Spleen (tissue), 11 donors: ENCODE results near the gene DPH6. TPM values are rescaled to one million over a fixed set of nuclear protein-coding genes. Genes with fewer than 3 reads are reported as not detected.

Source experiments
- DNase-seq: peaks from one replicate; pipeline ENCODE4 v3.0.0-alpha.2; 2020
- H3K27ac ChIP-seq, 8 donors: fragments of 200-600 bp; sonication (generic) in 7 of 8; 1 replicate in 4 of 8; 2 replicates in 4 of 8; pipeline versions ENCODE4 v1.5.0 to v1.8.0; 2016 to 2021; ENCODE audit warnings: inconsistent platforms in 4 of 8, mild to moderate bottlenecking in 4 of 8, moderate library complexity in 1 of 8
- H3K27me3 ChIP-seq, 7 donors: fragments of 200-600 bp; sonication (generic) in 6 of 7; replicated peaks in 1 of 7; 1 replicate in 4 of 7; 2 replicates in 3 of 7; pipeline versions ENCODE4 v1.5.0 to v1.8.0; 2016 to 2021; ENCODE audit warnings: inconsistent platforms in 3 of 7, mild to moderate bottlenecking in 1 of 7
- H3K36me3 ChIP-seq, 6 donors: fragments of 200-600 bp; sonication (generic) in 5 of 6; 1 replicate in 4 of 6; 2 replicates in 2 of 6; pipeline versions ENCODE4 v1.5.0 to v1.8.0; 2016 to 2021; ENCODE audit warnings: inconsistent platforms in 2 of 6
- H3K4me1 ChIP-seq, 6 donors: fragments of 200-600 bp; sonication (generic) in 5 of 6; 1 replicate in 3 of 6; 2 replicates in 3 of 6; pipeline versions ENCODE4 v1.5.0 to v1.8.0; 2016 to 2021; ENCODE audit warnings: inconsistent platforms in 3 of 6
- H3K4me3 ChIP-seq, 8 donors: fragments of 200-600 bp; sonication (generic) in 7 of 8; 1 replicate in 4 of 8; 2 replicates in 4 of 8; pipeline versions ENCODE4 v1.5.0 to v1.8.0; 2016 to 2021; ENCODE audit warnings: inconsistent platforms in 4 of 8, mild to moderate bottlenecking in 4 of 8, moderate library complexity in 2 of 8
- H3K9me3 ChIP-seq, 8 donors: fragments of 200-600 bp; sonication (generic) in 7 of 8; 1 replicate in 4 of 8; 2 replicates in 4 of 8; pipeline versions ENCODE4 v1.5.0 to v1.8.0; 2016 to 2021; ENCODE audit warnings: inconsistent platforms in 4 of 8
- POLR2A ChIP-seq, 3 donors: fragments of 450-650 bp; IDR thresholded peaks; one replicate each; pipeline ENCODE4 v1.5.1; 2017; ENCODE audit warnings: antibody characterized with exemption in 3 of 3, mild to moderate bottlenecking in 1 of 3
- POLR2AphosphoS5 ChIP-seq, 3 donors: sonication (generic); formaldehyde crosslinking; IDR thresholded peaks; one replicate each; pipeline ENCODE4 v1.5.1; 2017; ENCODE audit warnings: antibody characterized with exemption in 3 of 3
- WGBS, 5 donors: extraction: QIAGEN DNeasy Blood & Tissue Kit in 3 of 5; methylation state at CpG; one replicate each; pipeline versions ENCODE4 v1.1.5 to v1.1.7; 2013 to 2018; 5-methylcytosine and 5-hydroxymethylcytosine counted together
- intact Hi-C: fragments of 100-400 bp; cut with DNase I; formaldehyde crosslinking; loops from one replicate; pipeline ENCODE4 v1.15.0; 2023; ENCODE audit warnings: low total_unique reads
- polyA plus RNA-seq, 3 donors: library from polyadenylated mRNA; stranded (reverse); fragments of 200-250 nt; gene quantifications; one replicate each; pipeline ENCODE4 v1.2.1, GENCODE V29; 2013
- total RNA-seq, 7 donors: library from RNA; depleted of rRNA in 3 of 7; stranded (reverse); fragments of >200 nt in 3 of 7; fragmentation: NEBNext Ultra II Directional in 4 of 7; extraction: Animal tissue kit (Norgen Biotek cat#: 25700) in 4 of 7; gene quantifications; one replicate each; pipeline versions ENCODE4 v1.1.0 to v1.2.1, GENCODE V29; 2016 to 2021
- TF ChIP-seq, protein P1 (sequence below), 11 experiments: fragments of 200-600 bp in 7 of 11; fragments of 450-650 bp in 4 of 11; sonication (generic) in 4 of 11; IDR thresholded peaks in 8 of 11; conservative IDR thresholded peaks in 3 of 11; 1 replicate in 7 of 11; 2 replicates in 4 of 11; pipeline versions ENCODE4 v1.4.0 to v1.8.0; 2016 to 2021; ENCODE audit warnings: antibody characterized with exemption in 11 of 11, inconsistent platforms in 4 of 11, mild to moderate bottlenecking in 1 of 11
- donor health status: healthy with polysubstance abuse.
- donor health status: DM: no; HTN: no; CAD: no; lungs with moderate emphysema.
- donor health status: DM: no; HTN: no; CAD: no.
- donor health status: Bipolar disorder and iron deficiency.
- donor health status: healthy.
- donor health status: DM: no; HTN: no; CAD: no.
- donor health status: DM: yes; HTN: yes; CAD: no.

DPH6 gene
- total and polyA plus RNA-seq, 10 donors, result 4.0 to 26.9 (median 15.2) TPM

DNA sequence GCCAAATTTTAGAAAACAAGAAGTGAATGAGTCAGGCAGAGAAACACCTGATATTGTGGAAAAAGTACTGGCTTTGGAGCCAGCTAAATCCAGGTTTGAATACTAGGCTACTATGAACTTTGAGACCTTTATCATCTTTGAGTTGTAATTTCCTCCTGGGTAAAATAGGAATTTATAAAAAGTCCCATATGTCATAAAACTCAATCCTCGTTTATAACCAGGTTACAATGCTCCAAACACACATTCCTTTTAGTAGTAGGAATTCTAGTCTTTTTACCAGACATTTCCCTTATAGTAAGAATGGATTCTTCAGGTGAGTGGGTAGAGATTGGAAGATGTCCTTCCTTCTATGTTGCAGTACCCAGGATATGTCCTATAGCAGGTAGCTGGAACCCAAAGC lies 16.7 kb upstream of the DPH6 start:
- intact Hi-C loops, result no loop called here
- no peak for TF ChIP-seq POLR2AphosphoS5 (IDR thresholded peaks at IDR 0.05)
- TF ChIP-seq, protein P1, sequence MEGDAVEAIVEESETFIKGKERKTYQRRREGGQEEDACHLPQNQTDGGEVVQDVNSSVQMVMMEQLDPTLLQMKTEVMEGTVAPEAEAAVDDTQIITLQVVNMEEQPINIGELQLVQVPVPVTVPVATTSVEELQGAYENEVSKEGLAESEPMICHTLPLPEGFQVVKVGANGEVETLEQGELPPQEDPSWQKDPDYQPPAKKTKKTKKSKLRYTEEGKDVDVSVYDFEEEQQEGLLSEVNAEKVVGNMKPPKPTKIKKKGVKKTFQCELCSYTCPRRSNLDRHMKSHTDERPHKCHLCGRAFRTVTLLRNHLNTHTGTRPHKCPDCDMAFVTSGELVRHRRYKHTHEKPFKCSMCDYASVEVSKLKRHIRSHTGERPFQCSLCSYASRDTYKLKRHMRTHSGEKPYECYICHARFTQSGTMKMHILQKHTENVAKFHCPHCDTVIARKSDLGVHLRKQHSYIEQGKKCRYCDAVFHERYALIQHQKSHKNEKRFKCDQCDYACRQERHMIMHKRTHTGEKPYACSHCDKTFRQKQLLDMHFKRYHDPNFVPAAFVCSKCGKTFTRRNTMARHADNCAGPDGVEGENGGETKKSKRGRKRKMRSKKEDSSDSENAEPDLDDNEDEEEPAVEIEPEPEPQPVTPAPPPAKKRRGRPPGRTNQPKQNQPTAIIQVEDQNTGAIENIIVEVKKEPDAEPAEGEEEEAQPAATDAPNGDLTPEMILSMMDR (IDR thresholded peaks at IDR 0.05 in 8 of 11, conservative IDR thresholded peaks at IDR 0.05 in 3 of 11), result no peak
- no peak for TF ChIP-seq POLR2A (IDR thresholded peaks at IDR 0.05)
- no peaks in the 10 kb centered on the region for H3K27me3 ChIP-seq
- no peaks in the 10 kb centered on the region for H3K9me3 ChIP-seq
- H3K27ac ChIP-seq, result no peak overlapping the region
- WGBS, 5 donors, result 70 to 92% (median 79%) methylated on average over 1 of the region's 1 CpG
- H3K4me3 ChIP-seq, result no peak overlapping the region
- no peak for DNase-seq
- no peaks in the 10 kb centered on the region for H3K36me3 ChIP-seq
- no peaks in the 10 kb centered on the region for H3K4me1 ChIP-seq

DNA sequence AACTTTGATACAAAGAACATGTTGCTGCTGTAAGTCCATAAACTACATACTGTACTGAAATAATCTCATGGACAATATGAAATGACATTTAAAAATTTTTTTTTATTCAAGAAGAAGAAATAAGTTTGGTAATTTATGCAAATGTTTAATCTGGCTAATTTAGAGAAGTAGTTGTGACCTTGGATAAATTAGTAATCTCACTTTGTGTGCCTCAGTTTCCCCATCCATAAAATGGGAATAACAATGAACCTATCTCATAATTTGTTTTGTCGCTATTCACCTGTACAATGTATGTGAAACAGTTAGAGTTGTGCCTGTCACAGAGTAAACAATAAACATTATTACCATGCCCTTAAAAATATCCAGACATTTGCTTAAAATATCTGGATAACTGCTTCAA lies 15.3 kb upstream of the DPH6 start:
- H3K9me3 ChIP-seq, result no peaks in the 10 kb centered on the region
- no peak overlapping the region for H3K4me3 ChIP-seq
- intact Hi-C loops, result no loop called here
- DNase-seq, result no peak
- no peaks in the 10 kb centered on the region for H3K36me3 ChIP-seq
- H3K27me3 ChIP-seq, result no peaks in the 10 kb centered on the region
- 96 to 98% (median 98%) methylated on average over 1 of the region's 1 CpG for WGBS, 5 donors
- TF ChIP-seq POLR2AphosphoS5 (IDR thresholded peaks at IDR 0.05), result no peak
- TF ChIP-seq POLR2A (IDR thresholded peaks at IDR 0.05), result no peak
- TF ChIP-seq, protein P1 (IDR thresholded peaks at IDR 0.05 in 8 of 11, conservative IDR thresholded peaks at IDR 0.05 in 3 of 11), result no peak
- no peak overlapping the region for H3K27ac ChIP-seq
- H3K4me1 ChIP-seq, result no peaks in the 10 kb centered on the region

GRCh38 chr15:35560870-35561269 lies 14.9 kb upstream of the DPH6 start:
- no peaks in the 10 kb centered on the region for H3K36me3 ChIP-seq
- TF ChIP-seq, protein P1 (IDR thresholded peaks at IDR 0.05 in 8 of 11, conservative IDR thresholded peaks at IDR 0.05 in 3 of 11), result no peak
- no peak for TF ChIP-seq POLR2A (IDR thresholded peaks at IDR 0.05)
- no peak for TF ChIP-seq POLR2AphosphoS5 (IDR thresholded peaks at IDR 0.05)
- no peak overlapping the region for H3K27ac ChIP-seq
- intact Hi-C loops, result no loop called here
- H3K27me3 ChIP-seq, result no peaks in the 10 kb centered on the region
- no peaks in the 10 kb centered on the region for H3K9me3 ChIP-seq
- WGBS, 5 donors, result 81 to 92% (median 87%) methylated on average over 2 of the region's 2 CpGs
- no peaks in the 10 kb centered on the region for H3K4me1 ChIP-seq
- H3K4me3 ChIP-seq, result no peak overlapping the region
- DNase-seq, result no peak

DNA sequence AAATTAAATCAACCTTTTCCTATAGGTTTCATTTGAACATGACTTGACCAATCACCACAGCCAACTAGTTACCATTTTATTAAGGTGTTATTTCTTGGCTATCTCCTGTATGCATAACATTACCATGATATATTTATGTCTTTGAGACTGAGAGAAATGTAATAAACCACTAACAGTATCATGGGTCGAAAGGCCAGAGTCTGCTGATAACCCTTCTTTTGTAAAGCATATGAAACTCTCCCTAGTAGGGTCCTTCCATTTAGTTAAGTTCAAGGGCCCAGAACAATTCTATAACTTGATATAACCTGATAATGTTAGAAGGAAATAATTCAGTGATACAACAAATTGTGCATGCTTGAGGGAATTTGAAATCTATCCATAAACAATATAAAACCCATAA lies 14.3 kb upstream of the DPH6 start:
- no peak for DNase-seq
- TF ChIP-seq POLR2A (IDR thresholded peaks at IDR 0.05), result no peak
- TF ChIP-seq POLR2AphosphoS5 (IDR thresholded peaks at IDR 0.05), result no peak
- no peak overlapping the region for H3K4me3 ChIP-seq
- intact Hi-C loops, result no loop called here
- no peak overlapping the region for H3K27ac ChIP-seq
- WGBS, 5 donors, result 89 to 98% (median 95%) methylated on average over 1 of the region's 1 CpG
- no peaks in the 10 kb centered on the region for H3K36me3 ChIP-seq
- no peaks in the 10 kb centered on the region for H3K27me3 ChIP-seq
- H3K4me1 ChIP-seq, result no peaks in the 10 kb centered on the region
- H3K9me3 ChIP-seq, result no peaks in the 10 kb centered on the region

DNA sequence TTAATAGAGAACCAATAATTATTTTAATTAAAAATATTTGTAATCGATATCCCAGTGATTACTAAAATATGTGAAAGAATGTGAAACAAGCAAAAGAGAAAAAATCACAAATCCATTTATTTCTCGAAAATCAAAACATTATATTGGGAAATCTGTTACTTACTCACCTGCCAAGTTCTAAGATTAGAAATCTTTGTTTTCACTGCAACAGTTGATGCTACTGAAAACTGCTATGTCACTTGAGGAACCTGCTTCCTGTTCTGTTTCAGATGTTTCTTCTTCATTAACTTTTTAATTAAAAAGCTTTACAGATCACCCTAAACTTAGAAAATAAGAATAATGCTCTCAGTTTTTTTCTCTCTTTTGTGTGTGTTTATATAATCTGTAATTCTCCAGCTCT lies 13.7 kb upstream of the DPH6 start:
- DNase-seq, result no peak
- no peak overlapping the region for H3K4me3 ChIP-seq
- H3K27ac ChIP-seq, result no peak overlapping the region
- WGBS, 5 donors, result 84 to 91% (median 88%) methylated on average over 2 of the region's 2 CpGs
- TF ChIP-seq POLR2AphosphoS5 (IDR thresholded peaks at IDR 0.05) (no peak), POLR2A (IDR thresholded peaks at IDR 0.05) (no peak)
- TF ChIP-seq, protein P1 (IDR thresholded peaks at IDR 0.05 in 8 of 11, conservative IDR thresholded peaks at IDR 0.05 in 3 of 11), result no peak
- H3K4me1 ChIP-seq, result no peaks in the 10 kb centered on the region
- no peaks in the 10 kb centered on the region for H3K27me3 ChIP-seq
- no peaks in the 10 kb centered on the region for H3K36me3 ChIP-seq
- no peaks in the 10 kb centered on the region for H3K9me3 ChIP-seq
- intact Hi-C loops, result loop anchor here (10.0 kb wide), 1 partner anchor 115 kb away; no protein-coding TSS in a partner anchor
